ENCODE data around the gene NPY2R. TPM values are rescaled to one million over a fixed set of nuclear protein-coding genes. Genes with fewer than 3 reads are reported as not detected.

The NPY2R gene
- total RNA-seq, 4 donors from 2014 or later: 0.22 to 1.8 (median 0.42) TPM; not detected in 1

Other genes with a start within 250 kb of the NPY2R start
- 10 to 100 TPM in 1 of 4 donors, 1 to 10 TPM in 3; 6.0 to 17.4 (median 8.8) TPM for gene MAP9, start 168.3 kb downstream of the NPY2R start, total RNA-seq

Measured in tibial nerve (tissue), 4 donors.